H1 (cell line): ENCODE measurements around the gene OXLD1. TPM values are rescaled to one million over a fixed set of nuclear protein-coding genes. Genes with fewer than 3 reads are reported as not detected.
A peak's percentile ranks its signal among the peaks of the same experiment; 100 is the strongest.

Source experiments
- CHD7 ChIP-seq: fragments of 300-600 bp; sonication (generic); IDR thresholded peaks from 2 replicates; pipeline ENCODE4 v1.7.1; 2012; ENCODE audit warnings: low read length, moderate library complexity, mild to moderate bottlenecking, inconsistent platforms; ENCODE audit not compliant: insufficient replicate concordance
- POU5F1 ChIP-seq: IDR thresholded peaks from 2 replicates; pipeline ENCODE4 v1.6.1; 2011; ENCODE audit warnings: low read depth, mild to moderate bottlenecking, low read length, moderate library complexity
- polyA plus RNA-seq, 7 experiments: library from polyadenylated mRNA; depleted of rRNA in 3 of 7; stranded (reverse) in 5 of 7; unstranded in 2 of 7; fragments of >200 nt in 5 of 7; fragments of 200-250 nt in 2 of 7; gene quantifications; 1 replicate in 5 of 7; 2 replicates in 1 of 7; 4 replicates in 1 of 7; pipeline versions ENCODE4 v1.2.1 to v1.2.3, GENCODE V29; 2011 to 2013; ENCODE audit warnings: missing spikeins in 2 of 7, mixed read lengths in 2 of 7
- total RNA-seq: library from RNA; stranded (reverse); fragmentation: NEBNext Ultra II Directional; extraction: Animal tissue kit (Norgen Biotek cat#: 25700); gene quantifications from 2 replicates; pipeline ENCODE4 v1.2.1, GENCODE V29; 2021

The OXLD1 gene
- total and polyA plus RNA-seq, 2 of the 8 experiments (the other 6 are each of a cell fraction or from before 2014, with no cell fraction given): 41.5 to 61.9 TPM

- no peak for TF ChIP-seq CHD7
- peak; percentile 66; the same call in 1 of the 2 replicates for TF ChIP-seq POU5F1
These were observed 34.9 kb downstream of the OXLD1 start (continued) for GRCh38 chr17:81631482-81631881.
